HL-60 (cell line): ENCODE data around the gene SSNA1.
A peak's percentile ranks its signal among the peaks of the same experiment; 100 is the strongest.

Experiments
- DNase-seq, 2 experiments: peaks; one replicate each; pipeline ENCODE4 v3.0.0-alpha.2; 2010 to 2020; ENCODE audit warnings: low read depth in 1 of 2, low spot score in 1 of 2
- H3K27ac ChIP-seq: fragments of 250-450 bp; sonication (Bioruptor Pico); replicated peaks from 2 replicates; pipeline ENCODE4 v1.5.1; 2020; ENCODE audit warnings: mild to moderate bottlenecking, moderate library complexity
- H3K27me3 ChIP-seq: fragments of 250-450 bp; sonication (Bioruptor Pico); 2 replicates; pipeline ENCODE4 v1.5.1; 2021; ENCODE audit warnings: mild to moderate bottlenecking, moderate library complexity; ENCODE audit not compliant: insufficient read depth, poor library complexity, severe bottlenecking
- H3K4me3 ChIP-seq: replicated peaks from 2 replicates; pipeline ENCODE4 v1.5.1; 2011; ENCODE audit warnings: mild to moderate bottlenecking, control low read depth, low read length; ENCODE audit not compliant: insufficient read depth
- CTCF ChIP-seq: IDR thresholded peaks from one replicate; pipeline ENCODE4 v1.5.1; 2011; ENCODE audit warnings: low read length, control low read depth, inconsistent platforms; ENCODE audit not compliant: insufficient read depth
- GABPA ChIP-seq: IDR thresholded peaks from 2 replicates; pipeline ENCODE4 v1.6.1; 2012; ENCODE audit warnings: low read depth
- POLR2AphosphoS5 ChIP-seq: IDR thresholded peaks from 2 replicates; pipeline ENCODE4 v1.6.1; 2012; ENCODE audit warnings: low read depth
- SPI1 ChIP-seq: IDR thresholded peaks from 2 replicates; pipeline ENCODE4 v1.6.1; 2012; ENCODE audit warnings: low read depth, mild to moderate bottlenecking, borderline replicate concordance
- TF ChIP-seq, protein P1 (sequence below): IDR thresholded peaks from 2 replicates; pipeline ENCODE4 v1.6.1; 2012; ENCODE audit warnings: low read depth; ENCODE audit not compliant: insufficient replicate concordance

SSNA1 gene

GRCh38 chr9:137201205-137201868 lies 12.9 kb downstream of the SSNA1 start:
- H3K4me3 ChIP-seq, result peak overlapping the region; percentile 62
- no peak for TF ChIP-seq POLR2AphosphoS5
- no peak for TF ChIP-seq GABPA
- TF ChIP-seq, protein P1, sequence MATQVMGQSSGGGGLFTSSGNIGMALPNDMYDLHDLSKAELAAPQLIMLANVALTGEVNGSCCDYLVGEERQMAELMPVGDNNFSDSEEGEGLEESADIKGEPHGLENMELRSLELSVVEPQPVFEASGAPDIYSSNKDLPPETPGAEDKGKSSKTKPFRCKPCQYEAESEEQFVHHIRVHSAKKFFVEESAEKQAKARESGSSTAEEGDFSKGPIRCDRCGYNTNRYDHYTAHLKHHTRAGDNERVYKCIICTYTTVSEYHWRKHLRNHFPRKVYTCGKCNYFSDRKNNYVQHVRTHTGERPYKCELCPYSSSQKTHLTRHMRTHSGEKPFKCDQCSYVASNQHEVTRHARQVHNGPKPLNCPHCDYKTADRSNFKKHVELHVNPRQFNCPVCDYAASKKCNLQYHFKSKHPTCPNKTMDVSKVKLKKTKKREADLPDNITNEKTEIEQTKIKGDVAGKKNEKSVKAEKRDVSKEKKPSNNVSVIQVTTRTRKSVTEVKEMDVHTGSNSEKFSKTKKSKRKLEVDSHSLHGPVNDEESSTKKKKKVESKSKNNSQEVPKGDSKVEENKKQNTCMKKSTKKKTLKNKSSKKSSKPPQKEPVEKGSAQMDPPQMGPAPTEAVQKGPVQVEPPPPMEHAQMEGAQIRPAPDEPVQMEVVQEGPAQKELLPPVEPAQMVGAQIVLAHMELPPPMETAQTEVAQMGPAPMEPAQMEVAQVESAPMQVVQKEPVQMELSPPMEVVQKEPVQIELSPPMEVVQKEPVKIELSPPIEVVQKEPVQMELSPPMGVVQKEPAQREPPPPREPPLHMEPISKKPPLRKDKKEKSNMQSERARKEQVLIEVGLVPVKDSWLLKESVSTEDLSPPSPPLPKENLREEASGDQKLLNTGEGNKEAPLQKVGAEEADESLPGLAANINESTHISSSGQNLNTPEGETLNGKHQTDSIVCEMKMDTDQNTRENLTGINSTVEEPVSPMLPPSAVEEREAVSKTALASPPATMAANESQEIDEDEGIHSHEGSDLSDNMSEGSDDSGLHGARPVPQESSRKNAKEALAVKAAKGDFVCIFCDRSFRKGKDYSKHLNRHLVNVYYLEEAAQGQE, result no peak
- TF ChIP-seq SPI1, result no peak
- TF ChIP-seq CTCF, result no peak
- no peaks in the 10 kb centered on the region for H3K27me3 ChIP-seq
- peak in 1 of 2 experiments; percentile 22 for DNase-seq
- peak overlapping the region; percentile 74 for H3K27ac ChIP-seq

- H3K27ac ChIP-seq, result no peak overlapping the region
- DNase-seq, result no peak
- TF ChIP-seq, protein P1, result no peak
- no peak for TF ChIP-seq POLR2AphosphoS5
- no peak for TF ChIP-seq GABPA
- TF ChIP-seq CTCF, result no peak
- TF ChIP-seq SPI1, result no peak
- H3K4me3 ChIP-seq, result no peak overlapping the region
- no peaks in the 10 kb centered on the region for H3K27me3 ChIP-seq
These were observed 14.5 kb downstream of the SSNA1 start for GRCh38 chr9:137202966-137203365.

GRCh38 chr9:137204731-137205125 lies 16.3 kb downstream of the SSNA1 start:
- Histone ChIP-seq H3K27me3 (no peaks in the 10 kb centered on the region), H3K4me3 (peak overlapping the region; percentile 96), H3K27ac (peak overlapping the region; percentile 80)
- no peak for DNase-seq
- TF ChIP-seq, protein P1, result no peak
- no peak for TF ChIP-seq GABPA
- no peak for TF ChIP-seq CTCF
- TF ChIP-seq SPI1, result no peak
- no peak for TF ChIP-seq POLR2AphosphoS5
